Measurements from ENCODE around the gene HTRA1. TPM values are rescaled to one million over a fixed set of nuclear protein-coding genes. Genes with fewer than 3 reads are reported as not detected.

HTRA1 gene
- total RNA-seq, 1 donor from 2014 or later: 17.0 TPM

DNA sequence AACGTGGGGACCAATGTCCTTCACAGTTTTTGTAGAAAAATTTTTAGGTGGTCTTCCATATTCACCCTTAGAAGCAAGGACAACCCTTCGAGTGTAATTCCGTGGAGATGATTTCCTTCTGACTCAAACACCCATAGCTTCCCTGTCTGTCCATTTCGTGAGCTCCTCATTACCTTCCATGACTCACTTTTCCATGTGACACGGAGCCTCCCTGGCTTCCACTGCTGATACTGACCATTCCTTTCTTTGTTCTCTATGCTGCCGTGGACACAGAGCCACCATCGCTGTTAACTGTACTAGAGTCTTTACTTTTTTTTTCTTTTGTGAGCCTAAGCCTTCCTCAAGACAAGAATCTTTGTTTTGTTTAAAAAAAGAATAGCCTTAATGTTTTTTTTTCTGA is 19.4 kb upstream of the HTRA1 start:
- Histone ChIP-seq H2AFZ (replicated peaks) (no peak overlapping the region), H3K9ac (no peak overlapping the region), H4K20me1 (ENCODE audit: low read depth) (no peaks in the 10 kb centered on the region), H3K4me3 (no peak overlapping the region), H3K79me2 (ENCODE audit: low read depth) (no peaks in the 10 kb centered on the region), H3K27ac (no peak overlapping the region), H3K36me3 (no peaks in the 10 kb centered on the region), H3K4me2 (no peak overlapping the region), H3K27me3 (no peaks in the 10 kb centered on the region), H3F3A (ENCODE audit: low read depth) (no peaks in the 10 kb centered on the region), H3K9me3 (ENCODE audit: low read depth) (peaks cover 5% of the 10 kb centered on the region), H3K4me1 (no peaks in the 10 kb centered on the region)
- peak overlapping the region; percentile 51 for H3K27ac Mint-ChIP-seq
- DNase-seq (ENCODE audit: low spot score): no peak
- TF ChIP-seq EZH2 (IDR thresholded peaks at IDR 0.05): no peak
- TF ChIP-seq EZH2phosphoT487 (IDR thresholded peaks at IDR 0.05): no peak
- TF ChIP-seq, protein P1, sequence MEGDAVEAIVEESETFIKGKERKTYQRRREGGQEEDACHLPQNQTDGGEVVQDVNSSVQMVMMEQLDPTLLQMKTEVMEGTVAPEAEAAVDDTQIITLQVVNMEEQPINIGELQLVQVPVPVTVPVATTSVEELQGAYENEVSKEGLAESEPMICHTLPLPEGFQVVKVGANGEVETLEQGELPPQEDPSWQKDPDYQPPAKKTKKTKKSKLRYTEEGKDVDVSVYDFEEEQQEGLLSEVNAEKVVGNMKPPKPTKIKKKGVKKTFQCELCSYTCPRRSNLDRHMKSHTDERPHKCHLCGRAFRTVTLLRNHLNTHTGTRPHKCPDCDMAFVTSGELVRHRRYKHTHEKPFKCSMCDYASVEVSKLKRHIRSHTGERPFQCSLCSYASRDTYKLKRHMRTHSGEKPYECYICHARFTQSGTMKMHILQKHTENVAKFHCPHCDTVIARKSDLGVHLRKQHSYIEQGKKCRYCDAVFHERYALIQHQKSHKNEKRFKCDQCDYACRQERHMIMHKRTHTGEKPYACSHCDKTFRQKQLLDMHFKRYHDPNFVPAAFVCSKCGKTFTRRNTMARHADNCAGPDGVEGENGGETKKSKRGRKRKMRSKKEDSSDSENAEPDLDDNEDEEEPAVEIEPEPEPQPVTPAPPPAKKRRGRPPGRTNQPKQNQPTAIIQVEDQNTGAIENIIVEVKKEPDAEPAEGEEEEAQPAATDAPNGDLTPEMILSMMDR (IDR thresholded peaks at IDR 0.05): no peak
- H3K9me3 Mint-ChIP-seq: peaks cover 16% of the 10 kb centered on the region
- H3K27me3 Mint-ChIP-seq (ENCODE audit: insufficient read depth, low read depth): no peaks in the 10 kb centered on the region
- no peak overlapping the region for H3K4me3 Mint-ChIP-seq
- no peaks in the 10 kb centered on the region for H3K36me3 Mint-ChIP-seq
- peaks cover 10% of the 10 kb centered on the region for H3K4me1 Mint-ChIP-seq

DNA sequence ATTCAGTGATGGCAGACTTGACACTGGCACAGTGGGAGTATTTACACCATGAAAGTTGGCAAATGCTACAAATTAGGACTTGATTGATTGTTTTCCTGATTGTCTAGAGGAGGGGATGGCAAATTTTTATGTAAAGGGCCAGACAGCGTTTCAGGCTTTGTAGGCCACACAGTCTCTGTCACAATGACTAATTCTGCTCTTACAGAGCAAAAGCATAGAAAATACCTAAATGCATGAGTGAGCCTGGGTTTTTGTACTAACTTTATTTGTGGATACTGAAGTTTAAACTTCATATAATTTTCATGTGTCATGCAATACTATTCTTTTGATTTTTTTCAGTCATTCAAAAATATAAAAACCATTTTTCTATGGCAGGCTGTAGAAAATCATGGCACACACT is 15.9 kb upstream of the HTRA1 start:
- Histone ChIP-seq H2AFZ (replicated peaks) (no peak overlapping the region), H3K79me2 (ENCODE audit: low read depth) (no peaks in the 10 kb centered on the region), H3K9me3 (ENCODE audit: low read depth) (peaks cover 6% of the 10 kb centered on the region), H3K4me1 (no peaks in the 10 kb centered on the region), H3F3A (ENCODE audit: low read depth) (no peaks in the 10 kb centered on the region), H3K27me3 (no peaks in the 10 kb centered on the region), H3K4me3 (no peak overlapping the region), H4K20me1 (ENCODE audit: low read depth) (no peaks in the 10 kb centered on the region), H3K36me3 (no peaks in the 10 kb centered on the region), H3K9ac (no peak overlapping the region), H3K27ac (no peak overlapping the region), H3K4me2 (no peak overlapping the region)
- no peaks in the 10 kb centered on the region for H3K36me3 Mint-ChIP-seq
- H3K4me3 Mint-ChIP-seq: no peak overlapping the region
- peaks cover 3% of the 10 kb centered on the region for H3K27me3 Mint-ChIP-seq (ENCODE audit: insufficient read depth, low read depth)
- DNase-seq (ENCODE audit: low spot score): no peak
- TF ChIP-seq EZH2phosphoT487 (IDR thresholded peaks at IDR 0.05): no peak
- TF ChIP-seq EZH2 (IDR thresholded peaks at IDR 0.05): no peak
- TF ChIP-seq, protein P1 (IDR thresholded peaks at IDR 0.05): no peak
- H3K4me1 Mint-ChIP-seq: peaks cover 13% of the 10 kb centered on the region
- no peak overlapping the region for H3K27ac Mint-ChIP-seq
- peaks cover 16% of the 10 kb centered on the region for H3K9me3 Mint-ChIP-seq

DNA sequence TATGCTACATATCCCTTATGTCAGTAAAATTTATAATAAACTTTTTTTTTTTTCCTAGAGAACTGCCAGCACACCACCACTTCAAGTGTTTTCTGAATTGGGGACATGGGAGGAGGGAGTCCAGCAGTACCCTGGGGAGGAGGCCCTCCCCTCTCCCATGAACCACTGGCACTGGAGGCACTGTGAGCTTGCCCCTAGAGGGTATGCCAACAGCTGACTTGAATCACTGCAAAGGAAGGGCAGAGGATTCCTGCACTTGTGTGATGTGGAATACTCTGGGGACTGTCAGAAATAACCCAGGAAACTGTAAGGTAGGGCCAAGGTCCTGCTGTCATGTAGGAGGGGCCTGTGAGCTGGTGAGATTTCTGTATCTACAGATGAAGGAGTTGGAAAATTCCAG is 15.4 kb upstream of the HTRA1 start:
- no peaks in the 10 kb centered on the region for H3K36me3 Mint-ChIP-seq
- no peak overlapping the region for H2AFZ ChIP-seq (replicated peaks)
- no peak overlapping the region for H3K9ac ChIP-seq
- no peaks in the 10 kb centered on the region for H3F3A ChIP-seq (ENCODE audit: low read depth)
- H3K4me1 Mint-ChIP-seq: peaks cover 13% of the 10 kb centered on the region
- no peak overlapping the region for H3K4me3 Mint-ChIP-seq
- DNase-seq (ENCODE audit: low spot score): no peak
- H3K4me2 ChIP-seq: no peak overlapping the region
- peaks cover 15% of the 10 kb centered on the region for H3K9me3 Mint-ChIP-seq
- no peak overlapping the region for H3K4me3 ChIP-seq
- TF ChIP-seq, protein P1 (IDR thresholded peaks at IDR 0.05): no peak
- TF ChIP-seq EZH2phosphoT487 (IDR thresholded peaks at IDR 0.05) (no peak), EZH2 (IDR thresholded peaks at IDR 0.05) (no peak)
- no peaks in the 10 kb centered on the region for H3K79me2 ChIP-seq (ENCODE audit: low read depth)
- no peak overlapping the region for H3K27ac Mint-ChIP-seq
- H4K20me1 ChIP-seq (ENCODE audit: low read depth): no peaks in the 10 kb centered on the region
- peaks cover 6% of the 10 kb centered on the region for H3K9me3 ChIP-seq (ENCODE audit: low read depth)
- H3K27ac ChIP-seq: no peak overlapping the region
- H3K27me3 Mint-ChIP-seq (ENCODE audit: insufficient read depth, low read depth): peaks cover 7% of the 10 kb centered on the region
- H3K27me3 ChIP-seq: no peaks in the 10 kb centered on the region
- H3K36me3 ChIP-seq: no peaks in the 10 kb centered on the region
- no peaks in the 10 kb centered on the region for H3K4me1 ChIP-seq

Data from neural progenitor cell (in vitro differentiated cells).